Upper lobe of right lung (tissue), 1 donor: Measurements from ENCODE around the gene ABCB11. TPM values are rescaled to one million over a fixed set of nuclear protein-coding genes. Genes with fewer than 3 reads are reported as not detected.
A peak's percentile ranks its signal among the peaks of the same experiment; 100 is the strongest.

Source experiments
- ATAC-seq: fragments of 200-7000 bp; cut with Tn5 transposase; one replicate; pipeline ENCODE4 v1.9.1; 2020; ENCODE audit warnings: mild to moderate bottlenecking, moderate library complexity
- DNase-seq: peaks from one replicate; pipeline ENCODE4 v3.0.0-alpha.2; 2020
- H3K27ac ChIP-seq: fragments of 200-600 bp; one replicate; pipeline ENCODE4 v1.8.0; 2022
- H3K27me3 ChIP-seq: fragments of 200-600 bp; one replicate; pipeline ENCODE4 v1.8.0; 2022; ENCODE audit warnings: mild to moderate bottlenecking
- H3K36me3 ChIP-seq: fragments of 200-600 bp; one replicate; pipeline ENCODE4 v1.8.0; 2022
- H3K4me1 ChIP-seq: fragments of 200-600 bp; one replicate; pipeline ENCODE4 v1.8.0; 2022
- H3K4me3 ChIP-seq: fragments of 200-600 bp; one replicate; pipeline ENCODE4 v1.8.0; 2022; ENCODE audit warnings: mild to moderate bottlenecking
- H3K9me3 ChIP-seq: fragments of 200-600 bp; one replicate; pipeline ENCODE4 v1.8.0; 2022
- intact Hi-C: fragments of 100-400 bp; cut with DNase I; formaldehyde crosslinking; loops from one replicate; pipeline ENCODE4 v1.11.0; 2022
- total RNA-seq: library from RNA; stranded (reverse); fragmentation: NEBNext Ultra II Directional; extraction: Animal tissue kit (Norgen Biotek cat#: 25700); gene quantifications from one replicate; pipeline ENCODE4 v1.2.1, GENCODE V29; 2021
- TF ChIP-seq, protein P1 (sequence below): fragments of 200-600 bp; IDR thresholded peaks from one replicate; pipeline ENCODE4 v1.8.0; 2022; ENCODE audit warnings: antibody characterized with exemption
- donor health status: DM: no; HTN: yes; CAD: no; lungs with severe emphysema.

Gene ABCB11
- total RNA-seq, 1 donor from 2014 or later, result 0.06 TPM

DNA sequence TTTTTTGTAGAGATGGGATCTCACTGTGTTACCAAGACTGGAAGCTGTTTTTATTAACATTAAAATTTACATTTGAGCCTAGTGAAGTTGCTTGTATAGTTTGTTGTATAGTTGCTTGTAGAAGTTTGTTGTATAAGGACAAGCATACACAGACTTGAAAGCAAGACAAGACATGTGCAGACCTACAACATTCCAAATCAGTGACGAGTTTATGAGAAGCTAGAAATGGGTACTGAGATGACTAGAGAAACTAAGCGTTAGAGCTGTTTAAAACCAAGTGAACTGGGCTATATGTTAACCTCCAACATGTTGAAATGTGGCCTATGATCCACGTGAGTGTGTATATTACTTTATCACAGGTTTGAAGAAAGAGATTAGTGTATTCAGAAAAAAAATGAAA is 39.1 kb downstream of the ABCB11 start:
- Histone ChIP-seq H3K4me1 (no peaks in the 10 kb centered on the region), H3K9me3 (no peaks in the 10 kb centered on the region), H3K27ac (no peak overlapping the region), H3K4me3 (no peak overlapping the region), H3K27me3 (no peaks in the 10 kb centered on the region), H3K36me3 (no peaks in the 10 kb centered on the region)
- ATAC-seq (no peak), DNase-seq (no peak)
- TF ChIP-seq, protein P1, sequence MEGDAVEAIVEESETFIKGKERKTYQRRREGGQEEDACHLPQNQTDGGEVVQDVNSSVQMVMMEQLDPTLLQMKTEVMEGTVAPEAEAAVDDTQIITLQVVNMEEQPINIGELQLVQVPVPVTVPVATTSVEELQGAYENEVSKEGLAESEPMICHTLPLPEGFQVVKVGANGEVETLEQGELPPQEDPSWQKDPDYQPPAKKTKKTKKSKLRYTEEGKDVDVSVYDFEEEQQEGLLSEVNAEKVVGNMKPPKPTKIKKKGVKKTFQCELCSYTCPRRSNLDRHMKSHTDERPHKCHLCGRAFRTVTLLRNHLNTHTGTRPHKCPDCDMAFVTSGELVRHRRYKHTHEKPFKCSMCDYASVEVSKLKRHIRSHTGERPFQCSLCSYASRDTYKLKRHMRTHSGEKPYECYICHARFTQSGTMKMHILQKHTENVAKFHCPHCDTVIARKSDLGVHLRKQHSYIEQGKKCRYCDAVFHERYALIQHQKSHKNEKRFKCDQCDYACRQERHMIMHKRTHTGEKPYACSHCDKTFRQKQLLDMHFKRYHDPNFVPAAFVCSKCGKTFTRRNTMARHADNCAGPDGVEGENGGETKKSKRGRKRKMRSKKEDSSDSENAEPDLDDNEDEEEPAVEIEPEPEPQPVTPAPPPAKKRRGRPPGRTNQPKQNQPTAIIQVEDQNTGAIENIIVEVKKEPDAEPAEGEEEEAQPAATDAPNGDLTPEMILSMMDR, result no peak
- intact Hi-C loops, result no loop called here

GRCh38 chr2:168988755-168989154 is 42.4 kb downstream of the ABCB11 start:
- Histone ChIP-seq H3K27me3 (no peaks in the 10 kb centered on the region), H3K4me1 (no peaks in the 10 kb centered on the region), H3K27ac (no peak overlapping the region), H3K9me3 (no peaks in the 10 kb centered on the region), H3K4me3 (no peak overlapping the region), H3K36me3 (no peaks in the 10 kb centered on the region)
- DNase-seq (no peak), ATAC-seq (no peak)
- TF ChIP-seq, protein P1, result no peak
- intact Hi-C loops, result no loop called here

DNA sequence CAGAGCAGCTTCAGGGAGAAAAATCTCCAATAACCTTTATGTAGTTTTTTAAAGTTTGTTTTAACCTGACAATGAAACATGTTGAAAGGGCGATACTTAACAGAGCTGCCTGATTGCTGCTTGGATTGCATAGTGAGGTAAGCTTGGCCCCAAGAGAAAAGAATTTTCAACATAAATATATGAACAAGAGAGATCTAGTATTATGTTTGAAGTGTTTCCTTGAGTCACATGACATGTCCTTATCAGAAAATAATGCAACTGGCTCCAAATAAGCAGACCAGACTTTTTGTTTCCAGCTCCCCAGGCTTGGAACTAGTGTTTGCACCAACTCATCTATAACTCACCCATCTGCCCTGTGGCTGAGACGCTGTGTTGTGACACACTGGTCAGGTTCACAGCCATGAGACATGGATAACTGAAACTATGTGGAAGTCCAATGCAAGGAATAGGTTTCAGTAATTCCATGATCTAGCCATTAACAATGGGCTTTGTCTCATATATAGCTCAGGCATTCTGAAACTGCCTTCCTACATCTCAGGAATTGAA is 44.7 kb downstream of the ABCB11 start:
- TF ChIP-seq, protein P1, result no peak
- H3K4me1 ChIP-seq, result no peaks in the 10 kb centered on the region
- H3K27me3 ChIP-seq, result no peaks in the 10 kb centered on the region
- no peak overlapping the region for H3K27ac ChIP-seq
- DNase-seq, result no peak
- ATAC-seq, result no peak
- intact Hi-C loops, result no loop called here
- no peaks in the 10 kb centered on the region for H3K9me3 ChIP-seq
- H3K4me3 ChIP-seq, result no peak overlapping the region
- H3K36me3 ChIP-seq, result no peaks in the 10 kb centered on the region

GRCh38 chr2:168981651-168982050 is 49.5 kb downstream of the ABCB11 start:
- Histone ChIP-seq H3K9me3 (no peaks in the 10 kb centered on the region), H3K27me3 (no peaks in the 10 kb centered on the region)
- ATAC-seq, result no peak

GRCh38 chr2:168978461-168978861 is 52.7 kb downstream of the ABCB11 start:
- intact Hi-C loops, result no loop called here
- DNase-seq (peak; percentile 63), ATAC-seq (no peak)
- Histone ChIP-seq H3K36me3 (no peaks in the 10 kb centered on the region), H3K27ac (no peak overlapping the region), H3K27me3 (no peaks in the 10 kb centered on the region), H3K4me3 (no peak overlapping the region), H3K4me1 (no peaks in the 10 kb centered on the region), H3K9me3 (no peaks in the 10 kb centered on the region)
- TF ChIP-seq, protein P1, result no peak

More at GRCh38 chr2:168981651-168982050, 49.5 kb downstream of the ABCB11 start:
- DNase-seq, result no peak
- intact Hi-C loops, result no loop called here
- no peak overlapping the region for H3K4me3 ChIP-seq
- no peaks in the 10 kb centered on the region for H3K36me3 ChIP-seq
- no peaks in the 10 kb centered on the region for H3K4me1 ChIP-seq
- no peak overlapping the region for H3K27ac ChIP-seq
- TF ChIP-seq, protein P1, result no peak

GRCh38 chr2:168977608-168978007 is 53.5 kb downstream of the ABCB11 start:
- ATAC-seq (no peak), DNase-seq (no peak)
- Histone ChIP-seq H3K4me1 (no peaks in the 10 kb centered on the region), H3K27ac (no peak overlapping the region), H3K27me3 (no peaks in the 10 kb centered on the region), H3K4me3 (no peak overlapping the region), H3K36me3 (no peaks in the 10 kb centered on the region), H3K9me3 (no peaks in the 10 kb centered on the region)
- intact Hi-C loops, result no loop called here
- TF ChIP-seq, protein P1, result no peak
